Right atrium auricular region (tissue), 2 donors: ENCODE results near the gene RNFT2. TPM values are rescaled to one million over a fixed set of nuclear protein-coding genes. Genes with fewer than 3 reads are reported as not detected.
A peak's percentile ranks its signal among the peaks of the same experiment; 100 is the strongest.

Experiments
- DNase-seq: peaks from one replicate; pipeline ENCODE4 v3.0.0-alpha.2; 2019; ENCODE audit warnings: low spot score
- H3K27ac ChIP-seq, 2 donors: fragments of 200-600 bp; sonication (generic); 1 replicate in 1 of 2; 2 replicates in 1 of 2; pipeline ENCODE4 v1.5.1; 2016 to 2019
- H3K27me3 ChIP-seq, 2 donors: fragments of 200-600 bp; sonication (generic); one replicate each; pipeline versions ENCODE4 v1.5.1 to v1.6.0; 2017 to 2019
- H3K36me3 ChIP-seq: fragments of 200-600 bp; sonication (generic); one replicate; pipeline ENCODE4 v1.5.1; 2016
- H3K4me1 ChIP-seq, 2 donors: fragments of 200-600 bp; sonication (generic); one replicate each; pipeline versions ENCODE4 v1.5.1 to v1.6.0; 2017 to 2019
- H3K4me3 ChIP-seq, 2 donors: fragments of 200-600 bp; sonication (generic); 1 replicate in 1 of 2; 2 replicates in 1 of 2; pipeline ENCODE4 v1.5.1; 2017 to 2019; ENCODE audit warnings: mild to moderate bottlenecking in 1 of 2, moderate library complexity in 1 of 2
- H3K9me3 ChIP-seq, 2 donors: fragments of 200-600 bp; sonication (generic); one replicate each; pipeline ENCODE4 v1.5.1; 2019
- total RNA-seq, 2 donors: library from RNA; depleted of rRNA; stranded (reverse); fragments of >200 nt; gene quantifications; one replicate each; pipeline ENCODE4 v1.1.0, GENCODE V29; 2016
- TF ChIP-seq, protein P1 (sequence below), 2 donors: fragments of 200-600 bp; sonication (generic); IDR thresholded peaks; one replicate each; pipeline ENCODE4 v1.5.1; 2019; ENCODE audit warnings: antibody characterized with exemption in 2 of 2

RNFT2 gene
- total RNA-seq, 2 donors from 2014 or later = 0.89 to 1.1 TPM

DNA sequence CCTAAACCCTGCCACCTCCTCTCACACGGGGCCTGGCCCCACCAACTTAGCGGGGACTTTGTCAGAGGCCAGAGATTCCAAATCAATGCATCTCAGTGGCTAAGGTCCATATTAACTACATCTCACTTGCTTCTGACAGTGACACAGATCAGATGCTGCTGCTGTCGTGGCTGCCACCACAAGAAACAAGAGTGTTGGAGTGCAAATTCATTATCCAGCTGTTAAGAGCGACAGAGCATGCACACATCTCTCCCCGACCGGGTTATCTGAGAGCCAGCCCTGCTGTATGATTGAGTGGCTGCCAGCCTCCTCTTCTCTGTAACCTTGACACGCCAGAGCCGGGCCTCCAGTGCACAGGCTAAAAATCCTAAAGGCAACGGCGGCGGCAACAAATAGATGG is 40.4 kb upstream of the RNFT2 start:
- no peaks in the 10 kb centered on the region for H3K36me3 ChIP-seq
- no peak overlapping the region for H3K4me3 ChIP-seq
- TF ChIP-seq, protein P1, sequence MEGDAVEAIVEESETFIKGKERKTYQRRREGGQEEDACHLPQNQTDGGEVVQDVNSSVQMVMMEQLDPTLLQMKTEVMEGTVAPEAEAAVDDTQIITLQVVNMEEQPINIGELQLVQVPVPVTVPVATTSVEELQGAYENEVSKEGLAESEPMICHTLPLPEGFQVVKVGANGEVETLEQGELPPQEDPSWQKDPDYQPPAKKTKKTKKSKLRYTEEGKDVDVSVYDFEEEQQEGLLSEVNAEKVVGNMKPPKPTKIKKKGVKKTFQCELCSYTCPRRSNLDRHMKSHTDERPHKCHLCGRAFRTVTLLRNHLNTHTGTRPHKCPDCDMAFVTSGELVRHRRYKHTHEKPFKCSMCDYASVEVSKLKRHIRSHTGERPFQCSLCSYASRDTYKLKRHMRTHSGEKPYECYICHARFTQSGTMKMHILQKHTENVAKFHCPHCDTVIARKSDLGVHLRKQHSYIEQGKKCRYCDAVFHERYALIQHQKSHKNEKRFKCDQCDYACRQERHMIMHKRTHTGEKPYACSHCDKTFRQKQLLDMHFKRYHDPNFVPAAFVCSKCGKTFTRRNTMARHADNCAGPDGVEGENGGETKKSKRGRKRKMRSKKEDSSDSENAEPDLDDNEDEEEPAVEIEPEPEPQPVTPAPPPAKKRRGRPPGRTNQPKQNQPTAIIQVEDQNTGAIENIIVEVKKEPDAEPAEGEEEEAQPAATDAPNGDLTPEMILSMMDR (IDR thresholded peaks at IDR 0.05) = no peak
- H3K4me1 ChIP-seq = peaks cover 0 to 32% of the 10 kb centered on the region in 2 donors
- DNase-seq = no peak
- peaks cover 0 to 2% of the 10 kb centered on the region in 2 donors for H3K27me3 ChIP-seq
- H3K27ac ChIP-seq = no peak overlapping the region
- H3K9me3 ChIP-seq = no peaks in the 10 kb centered on the region

DNA sequence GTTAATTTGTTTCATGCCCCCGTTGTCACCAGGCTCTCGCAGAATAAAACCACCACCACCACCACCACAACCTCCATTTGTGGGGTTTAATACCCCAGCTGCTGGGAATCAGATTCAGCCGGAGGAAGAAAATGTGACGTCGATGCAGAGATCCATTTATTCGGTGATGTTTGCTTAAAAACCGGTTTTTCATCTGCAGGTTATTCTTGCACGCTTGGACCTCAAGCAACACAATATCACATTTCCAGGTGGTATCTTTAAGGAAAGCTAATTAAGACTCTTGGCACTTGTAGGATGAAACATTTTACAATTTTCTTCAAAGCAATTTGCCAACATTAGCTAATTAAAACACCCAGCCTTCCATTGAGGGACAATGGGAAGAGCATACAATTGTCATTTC is 40.0 kb upstream of the RNFT2 start:
- Histone ChIP-seq H3K4me1 (peaks cover 0 to 30% of the 10 kb centered on the region in 2 donors), H3K27me3 (peaks cover 0 to 2% of the 10 kb centered on the region in 2 donors), H3K36me3 (no peaks in the 10 kb centered on the region), H3K27ac (no peak overlapping the region), H3K9me3 (no peaks in the 10 kb centered on the region), H3K4me3 (no peak overlapping the region)
- TF ChIP-seq, protein P1 (IDR thresholded peaks at IDR 0.05) = no peak
- no peak for DNase-seq

DNA sequence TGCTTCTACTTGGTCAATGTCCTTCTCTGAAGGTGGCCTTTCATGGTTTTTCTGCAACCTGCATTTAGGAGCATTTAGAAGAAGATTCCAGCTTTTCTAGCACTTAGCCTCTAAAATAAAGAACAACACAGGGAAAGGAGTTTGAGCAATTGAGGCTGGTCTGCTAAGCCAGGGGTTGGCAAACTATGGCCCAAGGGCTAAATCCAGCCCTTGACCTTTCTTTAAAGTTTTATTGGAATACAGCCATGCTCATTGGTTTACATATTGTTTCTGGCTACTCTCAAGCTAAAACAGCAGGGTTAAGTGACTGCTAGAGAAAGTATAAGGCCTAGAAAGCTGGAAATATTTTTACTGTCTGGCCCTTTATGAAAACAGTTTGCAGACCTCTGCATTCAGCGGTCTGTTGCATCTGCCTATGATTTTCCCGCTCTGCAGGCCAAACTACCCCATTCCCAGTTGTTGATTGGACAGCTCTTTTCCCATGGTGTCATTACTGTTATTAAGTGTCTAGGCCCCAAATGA is 39.5 kb upstream of the RNFT2 start:
- Histone ChIP-seq H3K4me1 (peaks cover 0 to 30% of the 10 kb centered on the region in 2 donors), H3K9me3 (no peaks in the 10 kb centered on the region), H3K27me3 (peaks cover 0 to 2% of the 10 kb centered on the region in 2 donors), H3K27ac (no peak overlapping the region), H3K36me3 (no peaks in the 10 kb centered on the region), H3K4me3 (no peak overlapping the region)
- DNase-seq = no peak
- TF ChIP-seq, protein P1 (IDR thresholded peaks at IDR 0.05) = no peak

DNA sequence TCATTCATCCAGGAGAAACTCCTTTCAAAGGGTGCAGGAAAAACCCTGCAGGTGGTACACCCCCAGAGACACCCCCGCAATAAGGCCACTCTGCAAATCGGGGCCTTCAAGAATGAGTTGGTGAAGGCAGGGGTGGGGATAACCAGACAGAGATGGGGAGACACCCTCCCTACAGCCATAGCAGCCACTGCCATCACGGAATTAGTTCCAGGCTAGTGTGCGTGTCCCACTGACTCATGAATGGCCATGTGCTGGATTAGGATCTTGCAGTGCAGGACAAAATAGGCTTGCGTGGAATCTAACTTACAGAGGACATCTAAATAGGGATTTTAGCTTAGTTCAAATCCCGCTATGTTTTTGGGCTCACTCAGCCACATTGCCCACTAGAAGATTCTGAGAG is 38.0 kb upstream of the RNFT2 start:
- Histone ChIP-seq H3K27ac (no peak overlapping the region), H3K4me1 (peaks cover 0 to 16% of the 10 kb centered on the region in 2 donors), H3K9me3 (no peaks in the 10 kb centered on the region), H3K36me3 (no peaks in the 10 kb centered on the region), H3K4me3 (no peak overlapping the region), H3K27me3 (no peaks in the 10 kb centered on the region)
- no peak for DNase-seq
- TF ChIP-seq, protein P1 (IDR thresholded peaks at IDR 0.05) = no peak

DNA sequence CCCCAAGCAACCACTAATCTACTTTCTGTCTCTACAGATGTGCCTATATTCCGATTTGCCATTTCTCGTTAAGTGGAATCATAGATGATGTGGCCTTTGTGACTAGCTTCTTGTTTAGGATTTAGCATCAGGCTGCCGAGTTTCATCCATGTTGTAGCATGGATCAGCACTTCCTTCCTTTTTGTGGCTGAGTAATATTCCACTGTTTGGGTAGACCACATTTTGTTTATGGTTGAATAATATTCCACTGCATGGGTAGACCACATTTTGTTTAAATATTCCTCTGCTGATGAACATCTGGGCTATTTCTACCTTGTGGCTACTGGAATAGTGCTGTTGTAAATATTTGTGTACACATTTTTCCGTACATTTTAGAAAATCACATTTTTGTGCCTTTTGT is 36.7 kb upstream of the RNFT2 start:
- Histone ChIP-seq H3K27ac (no peak overlapping the region), H3K9me3 (no peaks in the 10 kb centered on the region), H3K4me3 (no peak overlapping the region), H3K36me3 (no peaks in the 10 kb centered on the region), H3K4me1 (peaks cover 0 to 12% of the 10 kb centered on the region in 2 donors), H3K27me3 (no peaks in the 10 kb centered on the region)
- TF ChIP-seq, protein P1 (IDR thresholded peaks at IDR 0.05) = no peak
- DNase-seq = no peak

DNA sequence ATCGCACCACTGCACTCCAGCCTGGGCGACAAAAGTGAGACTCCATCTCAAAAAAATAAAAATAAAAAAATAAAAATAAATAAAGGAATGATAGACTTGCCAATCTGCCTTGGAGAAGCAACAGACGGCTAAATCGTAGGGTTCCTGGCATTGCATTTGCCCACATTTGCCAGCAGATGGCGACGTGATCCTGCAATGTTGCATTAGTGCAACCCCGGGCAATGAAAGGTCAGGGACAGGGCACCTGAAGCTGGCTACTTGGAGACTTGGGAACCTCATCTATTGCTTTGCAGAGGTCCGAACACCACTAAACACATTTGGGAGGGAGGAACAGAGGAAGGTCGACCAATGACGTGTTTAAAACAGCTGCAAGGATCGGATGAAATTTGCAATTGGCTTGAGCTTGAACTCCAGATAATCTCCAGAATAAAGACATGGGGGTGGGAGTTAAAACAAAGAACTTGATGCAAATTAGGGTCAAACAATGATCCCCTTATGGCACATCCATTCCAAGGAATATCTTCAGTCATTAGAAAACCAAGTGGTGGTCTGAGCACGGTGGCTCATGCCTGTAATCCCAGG is 34.8 kb upstream of the RNFT2 start:
- Histone ChIP-seq H3K4me3 (no peak overlapping the region), H3K27ac (no peak overlapping the region), H3K9me3 (no peaks in the 10 kb centered on the region), H3K36me3 (no peaks in the 10 kb centered on the region), H3K27me3 (no peaks in the 10 kb centered on the region), H3K4me1 (peaks cover 0 to 7% of the 10 kb centered on the region in 2 donors)
- TF ChIP-seq, protein P1 (IDR thresholded peaks at IDR 0.05) = peak; percentile 71 to 94
- DNase-seq = peak; percentile 67
